Lower leg skin (tissue), 4 donors: ENCODE data around the gene NSUN2. TPM values are rescaled to one million over a fixed set of nuclear protein-coding genes. Genes with fewer than 3 reads are reported as not detected.
"Not testable (repeated sequence)": the region's sequence is repeated elsewhere in the genome, so short reads cannot be mapped to it uniquely, and the experiment has no call there.

Experiments used
- DNase-seq, 2 donors: peaks; one replicate each; pipeline ENCODE4 v3.0.0-alpha.2; 2019; ENCODE audit warnings: low spot score in 2 of 2
- H3K4me3 ChIP-seq: fragments of 200-600 bp; sonication (generic); 2 replicates; pipeline ENCODE4 v1.5.1; 2017; ENCODE audit warnings: mild to moderate bottlenecking, low read depth; ENCODE audit not compliant: poor library complexity, severe bottlenecking
- POLR2A ChIP-seq, 2 donors: fragments of 450-650 bp; IDR thresholded peaks; one replicate each; pipeline ENCODE4 v1.6.1; 2016 to 2017; ENCODE audit warnings: antibody characterized with exemption in 2 of 2, mild to moderate bottlenecking in 1 of 2, moderate library complexity in 1 of 2
- WGBS, 2 donors: methylation state at CpG; one replicate each; pipeline ENCODE4 v1.1.5; 2018; 5-methylcytosine and 5-hydroxymethylcytosine counted together
- intact Hi-C: fragments of 100-400 bp; cut with DNase I; formaldehyde crosslinking; loops from one replicate; pipeline ENCODE4 v1.15.0; 2023; ENCODE audit warnings: low total_unique reads
- total RNA-seq, 4 donors: library from RNA; depleted of rRNA; stranded (reverse); fragments of >200 nt; gene quantifications; one replicate each; pipeline ENCODE4 v1.1.0, GENCODE V29; 2016
- TF ChIP-seq, protein P1 (sequence below), 3 donors: fragments of 450-650 bp; IDR thresholded peaks; one replicate each; pipeline ENCODE4 v1.5.1; 2016; ENCODE audit warnings: antibody characterized with exemption in 3 of 3, mild to moderate bottlenecking in 3 of 3, moderate library complexity in 2 of 3

NSUN2 gene
- total RNA-seq, 4 donors from 2014 or later = 43.0 to 54.0 (median 47.9) TPM

DNA sequence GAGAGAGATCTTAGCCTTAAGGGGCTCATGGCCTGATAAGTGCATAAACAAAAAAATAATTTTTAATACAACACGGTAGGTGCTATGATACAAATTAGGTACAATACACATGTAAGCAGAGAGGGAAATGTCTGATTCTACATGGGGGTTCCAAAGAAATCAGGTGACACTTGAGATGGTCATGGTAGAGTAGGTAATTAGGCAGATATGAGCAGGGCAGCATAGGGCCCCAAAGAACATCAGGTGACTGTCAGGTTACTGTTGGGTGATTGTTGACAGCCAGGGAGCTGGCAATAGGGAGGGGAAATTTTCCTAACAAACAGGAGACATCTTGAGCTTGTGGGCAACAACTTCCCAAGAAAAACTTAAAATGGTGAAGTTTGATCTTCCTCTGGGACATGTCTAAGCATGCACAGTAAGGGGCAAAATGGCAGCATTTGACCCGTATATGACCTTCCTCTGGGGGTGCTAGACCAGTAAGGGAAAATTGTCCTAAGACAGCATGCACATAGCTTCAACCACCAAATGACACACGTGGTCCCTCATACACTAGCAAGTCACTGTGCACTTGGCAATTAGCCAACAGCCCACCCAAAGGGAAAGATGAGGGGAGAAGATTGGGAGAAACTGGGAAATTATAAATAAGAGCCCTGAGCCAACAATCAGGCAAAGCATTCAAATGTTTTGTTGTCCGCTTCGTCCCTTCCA is 43.1 kb upstream of the NSUN2 start:
- intact Hi-C loops = no loop called here
- no peak overlapping the region for H3K4me3 ChIP-seq
- no peak for TF ChIP-seq POLR2A (IDR thresholded peaks at IDR 0.05)
- TF ChIP-seq, protein P1, sequence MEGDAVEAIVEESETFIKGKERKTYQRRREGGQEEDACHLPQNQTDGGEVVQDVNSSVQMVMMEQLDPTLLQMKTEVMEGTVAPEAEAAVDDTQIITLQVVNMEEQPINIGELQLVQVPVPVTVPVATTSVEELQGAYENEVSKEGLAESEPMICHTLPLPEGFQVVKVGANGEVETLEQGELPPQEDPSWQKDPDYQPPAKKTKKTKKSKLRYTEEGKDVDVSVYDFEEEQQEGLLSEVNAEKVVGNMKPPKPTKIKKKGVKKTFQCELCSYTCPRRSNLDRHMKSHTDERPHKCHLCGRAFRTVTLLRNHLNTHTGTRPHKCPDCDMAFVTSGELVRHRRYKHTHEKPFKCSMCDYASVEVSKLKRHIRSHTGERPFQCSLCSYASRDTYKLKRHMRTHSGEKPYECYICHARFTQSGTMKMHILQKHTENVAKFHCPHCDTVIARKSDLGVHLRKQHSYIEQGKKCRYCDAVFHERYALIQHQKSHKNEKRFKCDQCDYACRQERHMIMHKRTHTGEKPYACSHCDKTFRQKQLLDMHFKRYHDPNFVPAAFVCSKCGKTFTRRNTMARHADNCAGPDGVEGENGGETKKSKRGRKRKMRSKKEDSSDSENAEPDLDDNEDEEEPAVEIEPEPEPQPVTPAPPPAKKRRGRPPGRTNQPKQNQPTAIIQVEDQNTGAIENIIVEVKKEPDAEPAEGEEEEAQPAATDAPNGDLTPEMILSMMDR (IDR thresholded peaks at IDR 0.05) = no peak
- WGBS, 2 donors = 92 to 95% methylated on average over 5 of the region's 5 CpGs
- no peak for DNase-seq

DNA sequence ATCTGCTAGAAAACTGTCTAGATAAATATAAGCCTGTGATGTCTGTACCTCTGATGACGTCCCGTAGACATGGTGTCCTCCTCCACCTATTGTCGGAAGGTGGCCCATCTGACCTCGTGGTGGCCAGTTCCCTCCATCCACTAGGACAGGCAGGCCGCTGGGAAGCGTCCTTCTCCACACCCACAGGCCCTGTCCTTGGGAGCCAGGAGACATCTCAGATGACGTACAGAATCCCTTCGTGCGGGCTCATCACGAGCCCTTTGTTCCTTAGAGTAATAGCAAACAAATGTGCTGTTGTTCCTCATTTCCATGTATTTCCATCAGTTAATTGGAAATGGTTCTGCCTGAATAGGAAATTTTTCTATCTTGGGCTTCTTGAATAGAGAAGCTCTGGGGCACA is 42.0 kb upstream of the NSUN2 start:
- TF ChIP-seq, protein P1 (IDR thresholded peaks at IDR 0.05) = no peak
- no peak for TF ChIP-seq POLR2A (IDR thresholded peaks at IDR 0.05)
- no peak overlapping the region for H3K4me3 ChIP-seq
- no peak for DNase-seq
- 94 to 95% methylated on average over 10 of the region's 10 CpGs for WGBS, 2 donors
- intact Hi-C loops = no loop called here

DNA sequence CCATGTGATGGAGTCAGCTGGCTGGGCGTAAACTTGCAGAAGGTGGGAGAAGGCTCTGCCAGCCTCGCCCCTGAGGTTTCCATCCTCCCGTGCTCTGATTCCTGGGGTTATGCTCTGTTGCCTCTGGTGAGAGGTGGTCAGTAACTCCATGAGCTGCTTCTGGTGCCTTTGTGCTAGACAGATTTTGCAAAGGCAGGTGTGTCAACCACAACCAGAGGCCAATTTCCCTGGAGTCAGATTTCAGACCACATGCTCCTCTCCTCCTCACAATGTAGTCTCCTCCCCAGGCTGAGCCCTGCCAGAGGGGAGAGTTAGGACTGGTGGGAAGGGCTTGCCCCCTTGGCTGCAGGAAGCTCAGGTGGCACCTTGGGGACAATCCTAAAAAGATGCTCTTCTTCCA is 41.6 kb upstream of the NSUN2 start:
- WGBS, 2 donors = 94 to 96% methylated on average over 3 of the region's 3 CpGs
- TF ChIP-seq, protein P1 (IDR thresholded peaks at IDR 0.05) = no peak
- TF ChIP-seq POLR2A (IDR thresholded peaks at IDR 0.05) = no peak
- no peak for DNase-seq
- H3K4me3 ChIP-seq = no peak overlapping the region
- intact Hi-C loops = no loop called here

DNA sequence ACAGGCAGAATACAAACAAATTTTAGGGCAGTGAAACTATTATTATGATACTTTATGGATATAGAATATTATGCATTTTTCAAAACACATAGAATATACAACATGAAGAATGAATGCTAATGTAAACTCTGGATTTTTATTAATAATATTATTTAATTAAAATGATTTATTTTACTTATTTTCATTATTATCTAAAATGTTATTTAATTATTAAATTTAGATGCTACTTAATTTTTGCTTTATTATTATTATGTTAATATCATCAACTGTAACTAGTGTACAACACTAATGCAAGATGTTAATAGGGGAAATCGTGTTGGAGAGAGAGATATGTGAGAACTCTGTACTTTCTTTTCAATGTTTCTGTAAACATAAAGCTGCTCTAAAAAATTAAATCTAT is 41.1 kb upstream of the NSUN2 start:
- no peak for DNase-seq
- TF ChIP-seq, protein P1 (IDR thresholded peaks at IDR 0.05) = no peak
- no peak for TF ChIP-seq POLR2A (IDR thresholded peaks at IDR 0.05)
- 97 to 98% methylated on average over 1 of the region's 1 CpG for WGBS, 2 donors
- no peak overlapping the region for H3K4me3 ChIP-seq
- intact Hi-C loops = no loop called here

DNA sequence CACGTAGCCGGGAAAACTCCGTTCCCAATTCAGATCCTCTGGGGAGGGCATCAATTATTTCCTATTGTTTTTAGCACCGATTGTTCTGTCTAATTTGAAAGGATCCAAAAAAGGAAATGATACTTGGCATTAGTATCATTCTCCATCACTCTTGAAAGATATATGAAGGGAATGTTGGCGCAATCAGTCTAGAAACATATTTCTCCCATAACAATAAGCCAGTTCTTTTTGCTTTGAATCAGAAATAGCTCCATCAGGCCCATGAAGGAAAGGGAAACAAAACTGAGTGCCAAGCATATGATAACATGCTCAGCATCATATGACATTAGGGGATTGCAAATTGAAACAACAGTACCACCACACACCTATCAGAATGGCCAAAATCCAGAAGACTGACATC is 40.2 kb upstream of the NSUN2 start:
- WGBS, 2 donors = 67 to 72% methylated on average over 5 of the region's 5 CpGs
- no peak overlapping the region for H3K4me3 ChIP-seq
- no peak for DNase-seq
- TF ChIP-seq, protein P1 (IDR thresholded peaks at IDR 0.05) = no peak
- TF ChIP-seq POLR2A (IDR thresholded peaks at IDR 0.05) = no peak
- intact Hi-C loops = no loop called here

DNA sequence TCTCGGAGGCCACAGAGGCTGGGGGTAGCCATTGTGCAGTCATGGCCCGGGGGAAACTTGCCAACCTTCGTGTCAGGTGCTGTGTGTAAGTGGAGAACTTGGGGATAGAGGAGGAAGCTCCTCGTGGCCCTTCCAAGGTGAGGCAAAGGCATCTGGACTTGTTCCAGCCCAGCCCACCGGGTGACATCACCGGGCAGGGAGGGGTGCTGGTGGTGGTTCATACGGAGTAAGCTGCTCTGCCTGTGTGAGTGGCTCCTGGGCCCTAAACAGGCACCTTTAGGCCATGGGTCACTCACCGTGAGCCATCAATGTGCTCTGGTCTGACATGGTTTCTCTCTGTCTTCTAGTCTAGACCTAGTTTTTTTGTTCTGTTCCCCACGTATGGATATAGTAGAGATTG is 35.9 kb upstream of the NSUN2 start:
- H3K4me3 ChIP-seq, DNase-seq, intact Hi-C loops: not testable (repeated sequence)
- WGBS, 2 donors = 83 to 89% methylated on average over 9 of the region's 9 CpGs
